Fibroblast of mammary gland (primary cell): ENCODE results near the gene IRF2BPL.
A peak's percentile ranks its signal among the peaks of the same experiment; 100 is the strongest.

Source experiments
- DNase-seq: peaks from one replicate; pipeline ENCODE4 v3.0.0-alpha.2; 2010; ENCODE audit warnings: low read depth
- H3K4me3 ChIP-seq: 2 replicates; pipeline ENCODE4 v1.5.1; 2011; ENCODE audit warnings: low read depth, mild to moderate bottlenecking, low read length, moderate library complexity; ENCODE audit not compliant: control insufficient read depth
- TF ChIP-seq, protein P1 (sequence below): conservative IDR thresholded peaks from 2 replicates; pipeline ENCODE4 v1.5.1; 2011; ENCODE audit warnings: low read depth, low read length, inconsistent platforms; ENCODE audit not compliant: control insufficient read depth, insufficient read depth

IRF2BPL gene

GRCh38 chr14:77040059-77040740 is 11.7 kb upstream of the IRF2BPL start:
- peak overlapping the region; percentile 37 for H3K4me3 ChIP-seq
- TF ChIP-seq, protein P1, sequence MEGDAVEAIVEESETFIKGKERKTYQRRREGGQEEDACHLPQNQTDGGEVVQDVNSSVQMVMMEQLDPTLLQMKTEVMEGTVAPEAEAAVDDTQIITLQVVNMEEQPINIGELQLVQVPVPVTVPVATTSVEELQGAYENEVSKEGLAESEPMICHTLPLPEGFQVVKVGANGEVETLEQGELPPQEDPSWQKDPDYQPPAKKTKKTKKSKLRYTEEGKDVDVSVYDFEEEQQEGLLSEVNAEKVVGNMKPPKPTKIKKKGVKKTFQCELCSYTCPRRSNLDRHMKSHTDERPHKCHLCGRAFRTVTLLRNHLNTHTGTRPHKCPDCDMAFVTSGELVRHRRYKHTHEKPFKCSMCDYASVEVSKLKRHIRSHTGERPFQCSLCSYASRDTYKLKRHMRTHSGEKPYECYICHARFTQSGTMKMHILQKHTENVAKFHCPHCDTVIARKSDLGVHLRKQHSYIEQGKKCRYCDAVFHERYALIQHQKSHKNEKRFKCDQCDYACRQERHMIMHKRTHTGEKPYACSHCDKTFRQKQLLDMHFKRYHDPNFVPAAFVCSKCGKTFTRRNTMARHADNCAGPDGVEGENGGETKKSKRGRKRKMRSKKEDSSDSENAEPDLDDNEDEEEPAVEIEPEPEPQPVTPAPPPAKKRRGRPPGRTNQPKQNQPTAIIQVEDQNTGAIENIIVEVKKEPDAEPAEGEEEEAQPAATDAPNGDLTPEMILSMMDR = no peak
- peak; percentile 98 for DNase-seq

- peak overlapping the region; percentile 37 for H3K4me3 ChIP-seq
- TF ChIP-seq, protein P1 = no peak
- no peak for DNase-seq
These were observed 11.0 kb upstream of the IRF2BPL start for GRCh38 chr14:77039285-77040058.

- TF ChIP-seq, protein P1 = no peak
- no peak for DNase-seq
- no peak overlapping the region for H3K4me3 ChIP-seq
These were observed 9.5 kb upstream of the IRF2BPL start for GRCh38 chr14:77037938-77038568.

GRCh38 chr14:77037215-77037937 is 8.9 kb upstream of the IRF2BPL start:
- DNase-seq = no peak
- no peak overlapping the region for H3K4me3 ChIP-seq
- TF ChIP-seq, protein P1 = no peak

GRCh38 chr14:77036484-77037214 is 8.1 kb upstream of the IRF2BPL start:
- no peak overlapping the region for H3K4me3 ChIP-seq
- TF ChIP-seq, protein P1 = no peak
- DNase-seq = no peak

GRCh38 chr14:77035267-77035666 is 6.8 kb upstream of the IRF2BPL start:
- DNase-seq = no peak
- TF ChIP-seq, protein P1 = no peak
- no peak overlapping the region for H3K4me3 ChIP-seq
